Trophoblast cell (in vitro differentiated cells and primary cell): ENCODE results near the gene C11orf98.

Experiments used
- DNase-seq, 2 donors: peaks; one replicate each; pipeline ENCODE4 v3.0.0-alpha.2; 2016
- H2AFZ ChIP-seq: 2 replicates; pipeline ENCODE4 v1.6.1; 2013; ENCODE audit warnings: low read length, moderate library complexity, mild to moderate bottlenecking; ENCODE audit not compliant: insufficient read depth, poor library complexity
- H2AK5ac ChIP-seq: 2 replicates; pipeline ENCODE4 v1.6.1; 2013; ENCODE audit warnings: mild to moderate bottlenecking, low read length
- H2BK120ac ChIP-seq: 2 replicates; pipeline ENCODE4 v1.6.1; 2013; ENCODE audit warnings: low read length, mild to moderate bottlenecking, moderate library complexity; ENCODE audit not compliant: insufficient read depth, poor library complexity
- H2BK12ac ChIP-seq: 2 replicates; pipeline ENCODE4 v1.6.1; 2013; ENCODE audit warnings: mild to moderate bottlenecking, low read length, moderate library complexity
- H2BK5ac ChIP-seq: 2 replicates; pipeline ENCODE4 v1.6.1; 2013; ENCODE audit warnings: low read length, low read depth, moderate library complexity, mild to moderate bottlenecking; ENCODE audit not compliant: poor library complexity
- H3K14ac ChIP-seq: 2 replicates; pipeline ENCODE4 v1.6.1; 2013; ENCODE audit warnings: mild to moderate bottlenecking, low read length
- H3K18ac ChIP-seq: 2 replicates; pipeline ENCODE4 v1.6.1; 2013; ENCODE audit warnings: mild to moderate bottlenecking, low read length
- H3K23ac ChIP-seq: 2 replicates; pipeline ENCODE4 v1.6.1; 2013; ENCODE audit warnings: low read length
- H3K27ac ChIP-seq: 2 replicates; pipeline ENCODE4 v1.5.1; 2013; ENCODE audit warnings: low read depth, mild to moderate bottlenecking, inconsistent platforms, low read length, moderate library complexity
- H3K27me3 ChIP-seq: 2 replicates; pipeline ENCODE4 v1.6.1; 2013; ENCODE audit warnings: inconsistent platforms, mild to moderate bottlenecking, low read length, moderate library complexity; ENCODE audit not compliant: insufficient read depth
- H3K36me3 ChIP-seq, 2 experiments: 1 replicate in 1 of 2; 2 replicates in 1 of 2; pipeline ENCODE4 v1.6.1; 2013; ENCODE audit warnings: low read length in 2 of 2, mild to moderate bottlenecking in 2 of 2, moderate library complexity in 1 of 2; ENCODE audit not compliant: insufficient read depth in 2 of 2, control insufficient read depth in 1 of 2
- H3K4ac ChIP-seq: 2 replicates; pipeline ENCODE4 v1.6.1; 2013; ENCODE audit warnings: low read depth, mild to moderate bottlenecking, low read length, moderate library complexity
- H3K4me1 ChIP-seq, 2 experiments: 1 replicate in 1 of 2; 2 replicates in 1 of 2; pipeline ENCODE4 v1.6.1; 2013; ENCODE audit warnings: low read length in 2 of 2, mild to moderate bottlenecking in 2 of 2, moderate library complexity in 1 of 2; ENCODE audit not compliant: insufficient read depth in 2 of 2, control insufficient read depth in 1 of 2
- H3K4me2 ChIP-seq: 2 replicates; pipeline ENCODE4 v1.6.1; 2013; ENCODE audit warnings: inconsistent platforms, mild to moderate bottlenecking, low read length, moderate library complexity
- H3K4me3 ChIP-seq: 2 replicates; pipeline ENCODE4 v1.5.1; 2013; ENCODE audit warnings: mild to moderate bottlenecking, low read depth, low read length, inconsistent platforms
- H3K79me1 ChIP-seq: one replicate; pipeline ENCODE4 v1.6.1; 2013; ENCODE audit warnings: low read length
- H3K79me2 ChIP-seq: 2 replicates; pipeline ENCODE4 v1.6.1; 2013; ENCODE audit warnings: low read length, mild to moderate bottlenecking; ENCODE audit not compliant: control insufficient read depth, insufficient read depth, poor library complexity
- H3K9ac ChIP-seq: 2 replicates; pipeline ENCODE4 v1.6.1; 2013; ENCODE audit warnings: mild to moderate bottlenecking, low read length
- H3K9me3 ChIP-seq: 2 replicates; pipeline ENCODE4 v1.6.1; 2013; ENCODE audit warnings: low read depth, mild to moderate bottlenecking, control low read depth, inconsistent platforms, low read length; ENCODE audit not compliant: insufficient read depth
- H4K12ac ChIP-seq: 2 replicates; pipeline ENCODE4 v1.6.1; 2013; ENCODE audit warnings: low read depth, mild to moderate bottlenecking, low read length, moderate library complexity
- H4K8ac ChIP-seq: 2 replicates; pipeline ENCODE4 v1.6.1; 2013; ENCODE audit warnings: low read depth, mild to moderate bottlenecking, low read length, moderate library complexity
- H4K91ac ChIP-seq: one replicate; pipeline ENCODE4 v1.6.1; 2013; ENCODE audit warnings: low read depth, mild to moderate bottlenecking, low read length, moderate library complexity
- WGBS: extraction: QIAGEN DNeasy Blood & Tissue Kit; methylation state at CpG from one replicate; pipeline ENCODE4 v1.1.7; 2013; ENCODE audit warnings: missing lambda C conversion rate; ENCODE audit not compliant: insufficient read length, insufficient coverage; ENCODE audit errors: extremely low coverage; 5-methylcytosine and 5-hydroxymethylcytosine counted together

Gene C11orf98

DNA sequence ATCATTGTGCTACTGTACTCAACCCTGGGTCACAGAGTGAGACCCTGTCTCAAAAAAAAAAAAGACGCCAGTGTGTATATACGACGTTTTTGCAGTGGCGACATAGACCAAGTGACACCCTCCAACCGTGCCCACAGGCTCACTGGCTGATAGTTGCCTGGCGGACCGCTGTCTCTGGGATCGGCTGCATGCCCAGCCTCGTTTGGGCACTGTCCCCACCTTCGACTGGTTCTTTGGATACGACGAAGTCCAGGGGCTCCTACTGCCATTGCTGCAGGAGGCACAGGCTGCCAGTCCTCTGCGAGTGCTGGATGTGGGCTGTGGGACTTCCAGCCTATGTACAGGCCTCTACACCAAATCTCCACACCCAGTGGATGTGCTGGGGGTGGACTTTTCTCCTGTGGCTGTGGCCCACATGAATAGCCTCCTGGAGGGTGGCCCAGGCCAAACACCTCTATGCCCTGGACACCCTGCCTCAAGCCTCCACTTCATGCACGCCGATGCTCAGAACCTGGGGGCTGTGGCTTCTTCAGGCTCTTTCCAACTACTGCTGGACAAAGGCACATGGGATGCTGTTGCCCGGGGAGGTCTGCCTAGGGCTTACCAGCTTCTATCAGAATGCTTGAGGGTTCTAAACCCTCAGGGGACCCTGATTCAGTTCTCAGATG, 1.4 kb upstream of the C11orf98 start:
- H3K4me1 ChIP-seq, result peaks cover 10% of the 10 kb centered on the region in 2 experiments
- no peak overlapping the region for H3K9ac ChIP-seq
- no peak overlapping the region for H2BK5ac ChIP-seq
- H3K79me1 ChIP-seq, result peaks cover 16% of the 10 kb centered on the region
- H4K12ac ChIP-seq, result peak overlapping the region; percentile 0
- H3K27me3 ChIP-seq, result no peaks in the 10 kb centered on the region
- no CpG with 5 or more reads among the region's 16 CpGs for WGBS
- peak overlapping the region; percentile 23 for H3K4me3 ChIP-seq
- peak overlapping the region; percentile 75 for H4K91ac ChIP-seq
- DNase-seq, result no peak
- peak overlapping the region; percentile 68 for H3K4me2 ChIP-seq
- H4K8ac ChIP-seq, result no peak overlapping the region
- H2BK120ac ChIP-seq, result no peak overlapping the region
- H3K4ac ChIP-seq, result peak overlapping the region; percentile 93
- no peaks in the 10 kb centered on the region for H3K9me3 ChIP-seq
- H2AK5ac ChIP-seq, result no peak overlapping the region
- peak overlapping the region; percentile 87 for H3K14ac ChIP-seq
- H3K18ac ChIP-seq, result peak overlapping the region; percentile 49
- H2BK12ac ChIP-seq, result no peak overlapping the region
- peaks cover 18% of the 10 kb centered on the region for H3K79me2 ChIP-seq
- H3K27ac ChIP-seq, result no peak overlapping the region
- H2AFZ ChIP-seq, result no peak overlapping the region
- H3K23ac ChIP-seq, result no peak overlapping the region
- H3K36me3 ChIP-seq, result peaks cover 13 to 28% of the 10 kb centered on the region in 2 experiments

DNA sequence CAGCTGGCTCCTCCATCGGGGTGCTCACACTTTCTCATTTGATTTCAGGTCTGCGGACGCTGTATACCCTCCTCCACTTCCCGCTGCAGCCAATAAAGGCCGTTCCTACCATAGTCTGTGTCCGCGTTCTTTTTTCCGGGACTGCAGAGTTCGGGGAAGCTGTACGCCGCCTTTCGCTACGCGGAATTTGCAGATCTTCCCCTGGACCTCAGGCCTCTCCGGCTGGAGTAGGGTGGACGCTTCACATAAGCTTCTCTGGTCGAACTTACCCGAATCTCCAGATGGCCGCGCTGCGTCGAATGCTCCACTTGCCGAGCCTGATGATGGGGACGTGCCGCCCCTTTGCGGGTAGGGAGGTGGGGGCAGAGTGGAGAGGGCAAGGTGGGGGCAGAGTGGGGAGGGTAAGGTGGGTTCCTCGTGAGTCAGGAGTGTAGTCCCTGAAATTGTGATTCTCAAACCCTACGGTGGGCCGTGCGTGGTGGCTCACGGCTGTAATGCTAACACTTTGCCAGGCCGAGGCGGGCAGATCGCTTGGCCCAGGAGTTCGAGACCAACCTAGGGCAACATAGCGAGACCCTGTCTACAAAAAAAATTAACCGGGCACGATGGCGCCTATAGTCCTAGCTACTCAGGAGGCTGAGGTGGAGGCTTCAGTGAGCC, 719 bp upstream of the C11orf98 start:
- peak overlapping the region; percentile 93 for H3K4ac ChIP-seq
- peaks cover 13 to 28% of the 10 kb centered on the region in 2 experiments for H3K36me3 ChIP-seq
- H3K9ac ChIP-seq, result peak overlapping the region; percentile 82
- H3K23ac ChIP-seq, result no peak overlapping the region
- no CpG with 5 or more reads among the region's 39 CpGs for WGBS
- peak overlapping the region; percentile 21 for H2BK120ac ChIP-seq
- H2BK12ac ChIP-seq, result peak overlapping the region; percentile 16
- peak overlapping the region; percentile 68 for H3K4me2 ChIP-seq
- DNase-seq, result peak; percentile 29 to 55
- H2BK5ac ChIP-seq, result peak overlapping the region; percentile 25
- peak overlapping the region; percentile 85 for H3K4me3 ChIP-seq
- peaks cover 18% of the 10 kb centered on the region for H3K79me2 ChIP-seq
- H4K8ac ChIP-seq, result peak overlapping the region; percentile 64
- peak overlapping the region; percentile 81 for H4K12ac ChIP-seq
- peak overlapping the region; percentile 66 for H3K27ac ChIP-seq
- peak overlapping the region; percentile 85 for H3K18ac ChIP-seq
- no peaks in the 10 kb centered on the region for H3K27me3 ChIP-seq
- peaks cover 13% of the 10 kb centered on the region for H3K79me1 ChIP-seq
- H4K91ac ChIP-seq, result peak overlapping the region; percentile 75
- H2AFZ ChIP-seq, result no peak overlapping the region
- peak overlapping the region; percentile 36 for H2AK5ac ChIP-seq
- H3K4me1 ChIP-seq, result peaks cover 10% of the 10 kb centered on the region in 2 experiments
- H3K14ac ChIP-seq, result peak overlapping the region; percentile 87
- H3K9me3 ChIP-seq, result no peaks in the 10 kb centered on the region

DNA sequence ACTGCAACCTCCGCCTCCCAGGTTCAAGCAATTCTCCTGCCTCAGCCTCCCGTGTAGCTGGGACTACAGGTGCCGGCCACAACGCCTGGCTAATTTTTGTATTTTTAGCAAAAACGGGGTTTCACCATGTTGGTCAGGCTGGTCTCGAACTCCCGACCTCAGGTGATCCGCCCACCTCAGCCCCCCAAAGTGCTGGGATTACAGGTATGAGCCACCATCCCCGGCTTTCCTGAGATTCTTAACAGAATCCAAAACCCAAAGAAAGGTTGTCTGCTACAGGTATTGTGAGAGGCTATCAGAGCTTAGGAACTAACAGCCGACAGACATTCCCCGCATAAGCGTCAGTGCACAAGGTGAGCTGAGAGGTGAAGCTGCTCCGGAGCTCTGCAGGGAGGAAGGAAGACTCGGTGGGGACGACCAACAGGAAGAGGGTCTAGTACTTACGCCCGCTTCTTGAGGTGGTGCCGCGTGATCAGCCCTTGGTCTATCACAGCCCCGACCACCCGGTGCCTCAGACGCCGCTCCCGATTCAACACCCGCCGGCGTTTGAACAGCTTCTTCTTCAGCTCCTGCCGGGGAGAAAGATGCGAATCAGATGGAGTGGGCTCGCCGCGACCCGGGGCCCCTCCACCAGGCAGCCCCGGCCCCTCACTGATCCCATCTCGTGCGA, 470 bp downstream of the C11orf98 start:
- Histone ChIP-seq H4K91ac (peak overlapping the region; percentile 83), H2AK5ac (peak overlapping the region; percentile 32), H3K18ac (peak overlapping the region; percentile 55), H3K14ac (peak overlapping the region; percentile 88), H2BK120ac (peak overlapping the region; percentile 54), H2BK12ac (no peak overlapping the region), H3K9me3 (no peaks in the 10 kb centered on the region), H3K36me3 (peaks cover 13 to 29% of the 10 kb centered on the region in 2 experiments), H3K4me1 (peaks cover 10% of the 10 kb centered on the region in 2 experiments), H3K23ac (no peak overlapping the region), H3K27me3 (no peaks in the 10 kb centered on the region), H2BK5ac (peak overlapping the region; percentile 69), H3K79me2 (peaks cover 18% of the 10 kb centered on the region), H4K12ac (peak overlapping the region; percentile 4), H3K4me2 (peak overlapping the region; percentile 68), H3K4me3 (peak overlapping the region; percentile 89), H3K27ac (peak overlapping the region; percentile 92), H3K9ac (peak overlapping the region; percentile 90), H4K8ac (peak overlapping the region; percentile 84), H3K4ac (peak overlapping the region; percentile 71), H3K79me1 (peaks cover 13% of the 10 kb centered on the region), H2AFZ (peak overlapping the region; percentile 70)
- WGBS, result no CpG with 5 or more reads among the region's 36 CpGs
- peak; percentile 73 to 79 for DNase-seq

DNA sequence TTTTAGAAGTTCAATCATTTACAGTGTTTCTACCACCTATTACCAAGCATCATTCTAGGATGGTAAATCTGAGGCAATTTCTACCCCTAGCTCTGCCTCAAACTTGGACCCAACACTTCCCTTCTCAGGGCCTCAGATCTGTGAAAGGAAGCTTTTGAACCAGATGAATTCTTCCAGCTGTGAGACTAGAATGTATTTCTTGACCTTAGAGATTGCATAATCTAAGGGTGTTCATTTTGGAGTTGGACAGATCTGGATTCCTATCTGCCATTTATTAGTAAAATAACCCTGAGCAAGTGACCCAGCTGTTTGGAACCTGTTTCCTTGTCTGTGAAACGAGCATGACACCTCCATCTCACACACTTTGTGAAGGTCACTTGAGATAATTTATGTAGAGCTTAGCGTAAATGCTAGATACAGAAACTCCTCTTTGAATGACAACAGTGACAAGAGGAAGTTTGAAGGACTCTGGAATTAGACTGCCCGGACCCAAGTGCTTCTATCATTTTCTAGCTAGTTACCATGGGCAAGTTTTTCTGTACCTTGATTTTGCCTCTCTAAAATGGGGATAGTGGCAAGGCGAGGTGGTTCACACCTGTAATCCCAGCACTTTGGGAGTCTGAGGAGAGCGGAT, 8.1 kb downstream of the C11orf98 start:
- no peak overlapping the region for H3K27ac ChIP-seq
- H3K79me2 ChIP-seq, result peaks cover 7% of the 10 kb centered on the region
- no peak overlapping the region for H2BK5ac ChIP-seq
- H2BK12ac ChIP-seq, result no peak overlapping the region
- no peak overlapping the region for H4K8ac ChIP-seq
- no CpG with 5 or more reads among the region's 5 CpGs for WGBS
- no peak overlapping the region for H3K4ac ChIP-seq
- H3K4me2 ChIP-seq, result no peak overlapping the region
- no peak overlapping the region for H3K18ac ChIP-seq
- no peaks in the 10 kb centered on the region for H3K9me3 ChIP-seq
- peaks cover 2 to 8% of the 10 kb centered on the region in 2 experiments for H3K4me1 ChIP-seq
- no peak overlapping the region for H3K4me3 ChIP-seq
- H3K36me3 ChIP-seq, result peaks cover 0 to 3% of the 10 kb centered on the region in 2 experiments
- no peak overlapping the region for H3K23ac ChIP-seq
- no peak overlapping the region for H2AK5ac ChIP-seq
- no peak overlapping the region for H2BK120ac ChIP-seq
- no peak overlapping the region for H2AFZ ChIP-seq
- H3K79me1 ChIP-seq, result peaks cover 7% of the 10 kb centered on the region
- no peak overlapping the region for H3K14ac ChIP-seq
- DNase-seq, result peak in 1 of 2 donors; percentile 57
- H3K9ac ChIP-seq, result no peak overlapping the region
- no peak overlapping the region for H4K91ac ChIP-seq
- no peaks in the 10 kb centered on the region for H3K27me3 ChIP-seq
- no peak overlapping the region for H4K12ac ChIP-seq
